HG02943 (cell line): ENCODE measurements around the gene HOXC11.

Source experiments
- ATAC-seq: cut with Tn5 transposase; IDR thresholded peaks from one replicate; pipeline ENCODE4 v1.9.1; 2021; ENCODE audit warnings: mild to moderate bottlenecking, low read depth, moderate library complexity; ENCODE audit not compliant: unreplicated experiment

The HOXC11 gene

GRCh38 chr12:53956251-53956887, 16.6 kb upstream of the HOXC11 start:
- ATAC-seq, result no peak

GRCh38 chr12:53956914-53957536, 15.9 kb upstream of the HOXC11 start:
- ATAC-seq, result no peak

GRCh38 chr12:53958128-53958527, 14.8 kb upstream of the HOXC11 start:
- no peak for ATAC-seq

GRCh38 chr12:53959314-53959713, 13.6 kb upstream of the HOXC11 start:
- no peak for ATAC-seq

- no peak for ATAC-seq
Measured at GRCh38 chr12:53960187-53961024, 12.5 kb upstream of the HOXC11 start.

- no peak for ATAC-seq
Measured at GRCh38 chr12:53961025-53961761, 11.7 kb upstream of the HOXC11 start.

GRCh38 chr12:53963005-53963404, 9.9 kb upstream of the HOXC11 start:
- ATAC-seq, result no peak

- no peak for ATAC-seq
Measured at GRCh38 chr12:53963434-53964314, 9.3 kb upstream of the HOXC11 start.

GRCh38 chr12:53964315-53964713, 8.6 kb upstream of the HOXC11 start:
- ATAC-seq, result no peak

- no peak for ATAC-seq
Measured at GRCh38 chr12:53965281-53966084, 7.4 kb upstream of the HOXC11 start.

GRCh38 chr12:53966085-53966384, 6.9 kb upstream of the HOXC11 start:
- ATAC-seq, result no peak

GRCh38 chr12:53966385-53967133, 6.4 kb upstream of the HOXC11 start:
- no peak for ATAC-seq

- ATAC-seq, result no peak
Measured at GRCh38 chr12:53967421-53967925, 5.5 kb upstream of the HOXC11 start.

GRCh38 chr12:53968214-53969127, 4.5 kb upstream of the HOXC11 start:
- no peak for ATAC-seq

- ATAC-seq, result no peak
Measured at GRCh38 chr12:53969588-53970259, 3.2 kb upstream of the HOXC11 start.

- ATAC-seq, result no peak
Measured at GRCh38 chr12:53970451-53970850, 2.5 kb upstream of the HOXC11 start.

GRCh38 chr12:53971129-53971528, 1.8 kb upstream of the HOXC11 start:
- no peak for ATAC-seq
